Mesothelial cell of epicardium (in vitro differentiated cells): ENCODE data around the gene TPRX1. TPM values are rescaled to one million over a fixed set of nuclear protein-coding genes. Genes with fewer than 3 reads are reported as not detected.
A peak's percentile ranks its signal among the peaks of the same experiment; 100 is the strongest.
"Not testable (repeated sequence)": the region's sequence is repeated elsewhere in the genome, so short reads cannot be mapped to it uniquely, and the experiment has no call there.

Source experiments
- DNase-seq, 2 experiments: peaks; one replicate each; pipeline ENCODE4 v3.0.0; 2021; ENCODE audit warnings: low spot score in 2 of 2; ENCODE audit not compliant: unreplicated experiment in 2 of 2
- H3K27ac Mint-ChIP-seq: 2 replicates; pipeline ENCODE4 v1.8.0; 2021; ENCODE audit warnings: mixed read lengths
- H3K27me3 Mint-ChIP-seq: 2 replicates; pipeline ENCODE4 v1.8.0; 2021; ENCODE audit warnings: low read depth, mixed read lengths
- H3K36me3 Mint-ChIP-seq: 2 replicates; pipeline ENCODE4 v1.8.0; 2021; ENCODE audit warnings: mixed read lengths
- H3K4me1 Mint-ChIP-seq: 2 replicates; pipeline ENCODE4 v1.8.0; 2021; ENCODE audit warnings: mixed read lengths
- H3K4me3 Mint-ChIP-seq: 2 replicates; pipeline ENCODE4 v1.8.0; 2021; ENCODE audit warnings: mild to moderate bottlenecking, moderate library complexity, mixed read lengths
- H3K9me3 Mint-ChIP-seq: 2 replicates; pipeline ENCODE4 v1.8.0; 2021; ENCODE audit warnings: mixed read lengths
- total RNA-seq: library from RNA; stranded (reverse); gene quantifications from 3 replicates; pipeline ENCODE4 v1.2.1, GENCODE V29; 2021
- TF ChIP-seq, protein P1 (sequence below): fragments of 200-600 bp; sonication (generic); IDR thresholded peaks from one replicate; pipeline ENCODE4 v1.5.0; 2021; ENCODE audit warnings: antibody characterized with exemption; ENCODE audit not compliant: unreplicated experiment

Gene TPRX1
- total RNA-seq, 1 donor from 2014 or later = not detected

DNA sequence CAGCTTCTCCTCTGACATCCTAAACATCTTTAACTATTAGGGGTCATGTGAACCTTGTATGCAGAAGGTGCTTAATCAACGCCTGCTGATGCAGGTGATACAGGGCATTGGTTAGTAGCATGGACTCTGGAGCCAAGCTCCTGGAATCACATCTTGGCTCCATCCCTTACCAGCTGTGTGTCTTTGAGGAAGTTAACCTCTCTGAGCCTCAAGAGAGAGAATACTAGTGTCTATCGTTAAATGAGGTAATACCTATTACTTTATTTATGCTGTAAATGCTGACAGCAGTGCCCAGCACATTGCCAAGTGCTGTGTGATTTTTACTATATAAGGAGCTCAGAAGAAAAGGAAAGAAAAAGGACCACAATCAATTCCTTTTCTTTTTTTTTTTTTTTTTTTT is 37.0 kb downstream of the TPRX1 start:
- no peaks in the 10 kb centered on the region for H3K36me3 Mint-ChIP-seq
- TF ChIP-seq, protein P1, sequence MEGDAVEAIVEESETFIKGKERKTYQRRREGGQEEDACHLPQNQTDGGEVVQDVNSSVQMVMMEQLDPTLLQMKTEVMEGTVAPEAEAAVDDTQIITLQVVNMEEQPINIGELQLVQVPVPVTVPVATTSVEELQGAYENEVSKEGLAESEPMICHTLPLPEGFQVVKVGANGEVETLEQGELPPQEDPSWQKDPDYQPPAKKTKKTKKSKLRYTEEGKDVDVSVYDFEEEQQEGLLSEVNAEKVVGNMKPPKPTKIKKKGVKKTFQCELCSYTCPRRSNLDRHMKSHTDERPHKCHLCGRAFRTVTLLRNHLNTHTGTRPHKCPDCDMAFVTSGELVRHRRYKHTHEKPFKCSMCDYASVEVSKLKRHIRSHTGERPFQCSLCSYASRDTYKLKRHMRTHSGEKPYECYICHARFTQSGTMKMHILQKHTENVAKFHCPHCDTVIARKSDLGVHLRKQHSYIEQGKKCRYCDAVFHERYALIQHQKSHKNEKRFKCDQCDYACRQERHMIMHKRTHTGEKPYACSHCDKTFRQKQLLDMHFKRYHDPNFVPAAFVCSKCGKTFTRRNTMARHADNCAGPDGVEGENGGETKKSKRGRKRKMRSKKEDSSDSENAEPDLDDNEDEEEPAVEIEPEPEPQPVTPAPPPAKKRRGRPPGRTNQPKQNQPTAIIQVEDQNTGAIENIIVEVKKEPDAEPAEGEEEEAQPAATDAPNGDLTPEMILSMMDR = no peak
- no peaks in the 10 kb centered on the region for H3K9me3 Mint-ChIP-seq
- no peak for DNase-seq
- no peak overlapping the region for H3K27ac Mint-ChIP-seq
- no peaks in the 10 kb centered on the region for H3K27me3 Mint-ChIP-seq
- H3K4me1 Mint-ChIP-seq = peaks cover 8% of the 10 kb centered on the region
- H3K4me3 Mint-ChIP-seq = no peak overlapping the region

DNA sequence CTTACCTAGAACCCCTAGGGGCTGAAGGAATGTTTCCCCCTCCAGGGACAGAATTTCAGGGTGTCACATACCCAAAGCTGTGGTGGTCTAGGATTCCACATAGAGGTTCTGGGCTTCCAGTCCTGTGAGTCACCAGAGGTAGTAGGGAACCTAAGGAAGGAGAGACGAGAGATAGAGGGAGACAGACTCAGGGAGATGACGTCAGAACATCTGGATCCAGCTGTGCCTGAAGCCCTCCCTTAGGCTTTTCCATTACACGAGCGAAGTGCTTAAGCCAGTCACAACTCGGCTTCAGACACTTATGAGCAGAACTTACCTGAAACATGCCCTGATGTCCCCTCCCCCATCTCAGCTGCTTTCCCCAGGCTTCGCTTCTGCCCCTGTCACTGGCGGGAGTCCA is 37.7 kb downstream of the TPRX1 start:
- no peak for DNase-seq
- Mint-ChIP-seq H3K27ac (no peak overlapping the region), H3K9me3 (no peaks in the 10 kb centered on the region), H3K4me1 (peaks cover 8% of the 10 kb centered on the region), H3K27me3 (no peaks in the 10 kb centered on the region), H3K4me3 (no peak overlapping the region), H3K36me3 (no peaks in the 10 kb centered on the region)
- TF ChIP-seq, protein P1 = no peak

DNA sequence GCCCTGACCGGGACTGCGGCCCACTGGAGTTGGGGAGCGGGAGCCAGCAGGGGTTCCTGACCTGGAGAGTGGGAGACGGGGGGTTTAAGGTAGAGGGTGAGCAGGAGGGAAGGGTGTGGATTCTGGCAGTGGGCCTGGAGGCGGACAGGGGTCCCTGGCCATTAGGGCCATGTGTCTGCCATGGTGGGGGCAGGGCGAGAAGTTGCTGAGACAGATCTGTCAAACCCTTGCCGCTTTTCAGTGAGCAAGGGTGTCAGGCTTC is 38.1 kb downstream of the TPRX1 start:
- TF ChIP-seq, protein P1 = no peak
- Mint-ChIP-seq H3K27me3 (no peaks in the 10 kb centered on the region), H3K4me3 (no peak overlapping the region), H3K36me3 (no peaks in the 10 kb centered on the region), H3K27ac (no peak overlapping the region), H3K9me3 (no peaks in the 10 kb centered on the region), H3K4me1 (peaks cover 8% of the 10 kb centered on the region)
- no peak for DNase-seq

DNA sequence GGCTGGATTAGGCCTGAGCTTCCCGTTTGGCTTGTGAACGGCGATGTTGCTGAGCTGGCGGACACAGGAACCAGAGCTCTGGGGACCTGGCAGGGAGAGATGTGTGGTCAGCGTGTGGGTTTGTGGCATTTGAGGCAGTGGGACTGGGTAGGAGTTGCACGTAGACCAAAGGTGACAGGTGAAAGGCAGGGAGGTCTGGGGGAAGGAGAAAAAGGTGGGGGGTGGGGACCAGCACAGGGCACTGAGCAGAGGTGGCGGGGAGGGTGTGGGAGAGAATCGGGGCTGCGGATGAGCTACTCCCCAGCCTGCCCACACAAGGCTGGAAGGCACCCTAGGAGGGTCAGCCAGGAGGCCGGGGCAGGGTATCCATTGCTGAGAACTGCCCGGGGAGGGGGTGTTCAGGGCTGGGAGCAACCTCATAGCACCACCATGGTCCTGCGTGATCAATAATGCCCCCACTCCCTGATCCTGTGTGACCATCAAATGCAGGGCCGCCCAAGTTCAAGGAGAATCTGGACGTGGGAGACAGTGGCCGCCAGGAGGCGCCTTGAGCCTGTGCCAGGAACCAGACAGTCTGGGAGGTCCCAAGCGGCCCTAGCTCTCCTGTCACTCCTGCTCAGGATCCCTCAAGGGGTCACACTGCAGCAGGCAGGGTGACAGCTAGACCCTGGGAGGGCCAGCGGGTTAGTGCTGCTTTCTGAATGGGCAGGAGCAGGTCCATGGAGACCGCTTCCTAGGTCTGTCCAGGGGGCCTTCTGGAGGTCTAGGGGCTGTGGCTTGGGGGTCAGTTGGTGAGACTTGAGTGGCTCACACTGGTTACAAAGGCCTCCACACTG is 38.6 kb downstream of the TPRX1 start:
- peak in 1 of 2 experiments; percentile 74 for DNase-seq

DNA sequence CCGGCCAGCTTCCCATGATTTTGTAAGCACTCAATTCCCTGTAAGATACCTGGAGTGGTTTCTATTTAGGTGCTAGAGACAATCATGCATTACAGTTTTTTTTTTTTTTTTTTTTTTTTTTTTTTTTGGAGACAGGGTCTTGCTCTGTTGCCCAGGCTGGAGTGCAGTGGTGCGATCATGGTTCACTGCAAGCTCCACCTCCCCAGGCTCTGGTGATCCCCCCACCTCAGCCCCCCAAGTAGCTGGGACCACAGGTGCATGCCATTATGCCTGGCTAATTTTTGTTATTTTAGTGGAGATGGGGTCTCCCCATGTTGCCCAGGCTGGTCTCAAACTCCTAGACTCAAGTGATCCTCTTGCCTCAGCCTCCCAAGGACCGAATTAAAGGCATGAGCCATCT is 39.6 kb downstream of the TPRX1 start:
- not testable (repeated sequence) for H3K27me3 Mint-ChIP-seq, H3K9me3 Mint-ChIP-seq, H3K36me3 Mint-ChIP-seq, DNase-seq, H3K4me3 Mint-ChIP-seq, H3K27ac Mint-ChIP-seq, H3K4me1 Mint-ChIP-seq

More for the DNA sequence above, 38.6 kb downstream of the TPRX1 start:
- Mint-ChIP-seq H3K27ac (no peak overlapping the region), H3K4me1 (peaks cover 8% of the 10 kb centered on the region), H3K36me3 (no peaks in the 10 kb centered on the region), H3K27me3 (no peaks in the 10 kb centered on the region), H3K9me3 (no peaks in the 10 kb centered on the region), H3K4me3 (no peak overlapping the region)
- TF ChIP-seq, protein P1 = peak; percentile 63

DNA sequence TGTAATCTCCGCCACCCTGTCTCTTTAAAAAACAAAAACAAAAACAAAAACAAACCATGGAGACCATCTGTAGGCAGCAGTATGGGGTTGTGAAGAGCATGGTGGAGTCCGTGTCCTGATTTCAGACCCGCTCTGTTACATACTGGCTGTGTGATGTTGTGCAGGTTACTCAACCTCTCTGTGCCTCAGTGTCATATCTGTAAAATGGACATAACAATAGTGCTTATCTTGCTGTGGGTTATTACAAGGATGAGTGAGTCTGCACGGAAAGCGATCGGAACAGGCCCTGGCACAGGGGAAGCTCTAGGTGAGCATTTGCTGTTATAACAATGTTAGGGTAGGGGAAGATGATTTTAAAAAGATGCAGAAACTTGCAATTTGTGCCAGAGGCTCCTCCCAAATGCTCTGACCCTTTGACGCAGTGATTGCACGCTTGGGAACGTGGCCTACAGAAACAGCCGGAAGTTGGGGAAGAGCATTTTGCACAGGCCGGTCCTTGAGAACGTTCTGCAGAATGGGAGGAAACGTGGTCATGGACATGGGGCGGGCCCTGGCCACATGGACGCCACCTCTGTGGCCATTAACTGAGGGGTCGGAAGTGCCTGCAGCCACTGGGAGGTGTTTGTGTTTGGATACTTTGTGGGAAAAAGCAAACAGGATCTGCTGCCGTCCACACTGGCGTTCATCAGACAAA is 41.6 kb downstream of the TPRX1 start:
- no peaks in the 10 kb centered on the region for H3K27me3 Mint-ChIP-seq
- TF ChIP-seq, protein P1 = no peak
- no peak for DNase-seq
- H3K4me3 Mint-ChIP-seq = no peak overlapping the region
- peaks cover 4% of the 10 kb centered on the region for H3K9me3 Mint-ChIP-seq
- H3K27ac Mint-ChIP-seq = no peak overlapping the region
- no peaks in the 10 kb centered on the region for H3K4me1 Mint-ChIP-seq
- peaks cover 18% of the 10 kb centered on the region for H3K36me3 Mint-ChIP-seq
